ENCODE results near the gene S100Z.
"Not testable (repeated sequence)": the region's sequence is repeated elsewhere in the genome, so short reads cannot be mapped to it uniquely, and the experiment has no call there.

S100Z gene

DNA sequence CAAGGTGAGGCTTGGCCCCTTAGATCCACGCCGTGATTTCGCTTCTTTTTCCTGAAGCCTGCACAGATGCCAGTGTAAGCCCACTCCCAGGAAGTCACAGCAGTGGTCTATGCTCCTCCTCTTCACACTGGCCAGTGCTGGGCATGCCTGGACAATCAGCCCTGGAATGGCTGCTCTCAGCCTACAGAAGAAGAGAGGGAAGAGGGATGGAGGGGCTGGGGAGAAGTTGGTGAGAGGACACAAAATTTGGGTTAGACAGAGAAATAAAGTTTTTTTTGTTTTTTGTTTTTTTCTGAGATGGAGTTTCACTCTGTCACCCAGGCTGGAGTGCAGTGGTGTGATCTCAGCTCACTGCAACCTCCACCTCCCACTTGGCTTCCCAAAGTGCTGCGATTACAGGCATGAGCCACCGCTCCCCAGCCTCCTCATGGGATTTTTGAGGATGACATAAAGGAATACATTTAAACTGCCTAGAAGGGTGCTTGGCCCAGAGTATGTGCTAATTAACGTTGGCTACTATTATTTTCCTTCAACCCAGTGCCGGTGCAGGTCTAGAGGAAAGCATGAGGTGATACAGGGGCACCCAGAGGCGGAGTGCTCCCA lies 830 bp downstream of the S100Z start:
- no peak for DNase-seq
- TF ChIP-seq GATA1 (IDR thresholded peaks at IDR 0.05; ENCODE audit: low read depth, low read length) (no peak), POLR2A (IDR thresholded peaks at IDR 0.05; ENCODE audit: low read length) (no peak)

GRCh38 chr5:76851728-76852369 lies 2.0 kb downstream of the S100Z start:
- no peak for DNase-seq

GRCh38 chr5:76852772-76853171 lies 3.0 kb downstream of the S100Z start:
- TF ChIP-seq GATA1 (IDR thresholded peaks at IDR 0.05; ENCODE audit: low read depth, low read length) (no peak), POLR2A (IDR thresholded peaks at IDR 0.05; ENCODE audit: low read length) (no peak)

More at GRCh38 chr5:76851728-76852369, 2.0 kb downstream of the S100Z start:
- TF ChIP-seq POLR2A (IDR thresholded peaks at IDR 0.05; ENCODE audit: low read length) (no peak), GATA1 (IDR thresholded peaks at IDR 0.05; ENCODE audit: low read depth, low read length) (no peak)

DNA sequence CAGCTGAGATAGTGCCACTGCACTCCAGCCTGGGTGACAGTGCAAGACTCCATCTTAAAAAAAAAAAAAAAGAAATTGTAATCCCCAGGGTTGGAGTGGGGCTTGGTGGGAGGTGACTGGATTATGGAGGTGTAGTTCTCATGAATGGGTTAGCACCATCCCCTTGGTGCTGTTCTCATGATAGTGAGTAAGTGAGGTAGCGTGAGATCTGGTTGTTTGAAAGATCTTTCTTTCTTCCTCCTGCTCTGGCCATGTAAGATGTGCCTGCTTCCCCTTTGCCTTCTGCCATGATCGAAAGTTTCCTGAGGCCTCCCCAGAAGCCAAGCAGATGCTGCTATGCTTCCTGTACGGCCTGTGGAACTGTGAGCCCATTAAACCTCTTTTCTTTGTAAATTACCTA lies 3.9 kb downstream of the S100Z start:
- DNase-seq, result not testable (repeated sequence)

More at GRCh38 chr5:76852772-76853171, 3.0 kb downstream of the S100Z start:
- DNase-seq, result no peak

- no peak for DNase-seq
- TF ChIP-seq GATA1 (IDR thresholded peaks at IDR 0.05; ENCODE audit: low read depth, low read length) (no peak), POLR2A (IDR thresholded peaks at IDR 0.05; ENCODE audit: low read length) (no peak)
Measured at GRCh38 chr5:76854644-76855043, 4.8 kb downstream of the S100Z start.

DNA sequence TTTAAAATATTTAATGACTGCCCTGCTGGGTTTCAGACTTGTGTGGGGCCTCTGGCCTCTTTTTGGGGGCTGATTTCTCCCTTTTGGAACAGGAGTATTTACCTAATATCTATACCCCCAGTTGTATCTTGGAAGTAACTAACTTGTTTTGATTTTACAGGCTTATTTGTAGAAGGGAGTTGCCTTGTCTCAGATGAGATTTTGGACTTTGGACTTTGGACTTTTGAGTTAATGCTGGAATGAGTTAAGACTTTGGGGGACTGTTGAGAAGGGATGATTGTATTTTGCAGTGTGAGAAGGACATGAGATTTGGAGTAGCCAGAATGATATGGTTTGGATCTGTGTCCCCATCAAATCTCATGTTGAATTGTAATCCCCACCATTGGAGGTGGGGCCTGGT lies 5.7 kb downstream of the S100Z start:
- peak in 1 of 2 experiments; percentile 30 for DNase-seq

GRCh38 chr5:76855961-76856360 lies 6.1 kb downstream of the S100Z start:
- peak in 1 of 2 experiments; percentile 26 for DNase-seq

GRCh38 chr5:76856800-76857199 lies 7.0 kb downstream of the S100Z start:
- peak in 1 of 2 experiments; percentile 19 for DNase-seq

More at GRCh38 chr5:76855961-76856360, 6.1 kb downstream of the S100Z start:
- no peak for TF ChIP-seq GATA1 (IDR thresholded peaks at IDR 0.05; ENCODE audit: low read depth, low read length)
- TF ChIP-seq POLR2A (IDR thresholded peaks at IDR 0.05; ENCODE audit: low read length), result no peak

- no peak for TF ChIP-seq POLR2A (IDR thresholded peaks at IDR 0.05; ENCODE audit: low read length)
- TF ChIP-seq GATA1 (IDR thresholded peaks at IDR 0.05; ENCODE audit: low read depth, low read length), result no peak
- no peak for DNase-seq
Measured at GRCh38 chr5:76859591-76860247, 9.9 kb downstream of the S100Z start.

DNA sequence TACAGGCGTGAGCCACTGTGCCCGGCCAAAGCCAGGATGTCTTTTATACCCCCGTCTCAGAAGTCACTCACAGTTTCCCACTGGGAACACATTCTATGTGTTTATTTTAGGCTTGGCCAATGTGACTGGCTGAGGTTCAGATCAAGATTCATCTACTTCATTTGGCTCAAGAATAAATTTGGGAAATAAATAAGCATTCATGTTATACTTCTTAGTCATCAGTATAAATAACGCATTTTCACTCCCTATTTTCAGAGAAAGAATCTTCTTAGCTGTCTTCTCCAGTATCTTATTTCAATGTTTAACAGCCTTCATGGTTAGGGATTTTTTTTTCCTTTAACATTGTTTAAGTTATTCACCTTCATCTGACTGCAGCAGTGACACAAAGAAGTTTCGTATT lies 11.8 kb downstream of the S100Z start:
- no peak for TF ChIP-seq GATA1 (IDR thresholded peaks at IDR 0.05; ENCODE audit: low read depth, low read length)
- TF ChIP-seq POLR2A (IDR thresholded peaks at IDR 0.05; ENCODE audit: low read length), result no peak
- no peak for DNase-seq

DNA sequence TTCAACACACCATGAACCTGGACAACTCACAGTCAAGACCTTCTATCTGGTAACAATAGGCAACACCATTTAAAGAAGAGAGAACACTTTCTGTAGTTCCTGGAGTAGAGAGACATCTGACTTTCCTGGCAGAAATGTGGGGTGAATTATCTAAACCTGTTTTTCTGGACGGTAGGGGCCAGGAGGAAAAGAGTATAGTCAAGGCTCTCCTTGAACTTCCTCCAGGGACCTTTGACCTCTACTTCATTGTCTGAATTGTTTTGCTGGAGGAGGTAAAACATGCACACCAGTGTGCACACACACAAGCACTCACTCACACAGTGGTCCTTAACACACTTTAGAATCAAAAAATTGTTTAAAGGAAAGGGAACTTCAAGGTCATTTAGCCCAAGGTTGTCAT lies 13.2 kb downstream of the S100Z start:
- DNase-seq, result no peak

GRCh38 chr5:76866503-76866902 lies 16.7 kb downstream of the S100Z start:
- no peak for TF ChIP-seq GATA1 (IDR thresholded peaks at IDR 0.05; ENCODE audit: low read depth, low read length)
- no peak for TF ChIP-seq POLR2A (IDR thresholded peaks at IDR 0.05; ENCODE audit: low read length)
- DNase-seq, result no peak

More for the DNA sequence above, 13.2 kb downstream of the S100Z start:
- no peak for TF ChIP-seq POLR2A (IDR thresholded peaks at IDR 0.05; ENCODE audit: low read length)
- TF ChIP-seq GATA1 (IDR thresholded peaks at IDR 0.05; ENCODE audit: low read depth, low read length), result no peak

- TF ChIP-seq POLR2A (IDR thresholded peaks at IDR 0.05; ENCODE audit: low read length), result no peak
- TF ChIP-seq GATA1 (IDR thresholded peaks at IDR 0.05; ENCODE audit: low read depth, low read length), result no peak
- no peak for DNase-seq
Measured at GRCh38 chr5:76867038-76867437, 17.2 kb downstream of the S100Z start.

GRCh38 chr5:76867827-76868693 lies 18.2 kb downstream of the S100Z start:
- DNase-seq, result peak; percentile 73 to 85
- TF ChIP-seq GATA1 (IDR thresholded peaks at IDR 0.05; ENCODE audit: low read depth, low read length), result no peak
- TF ChIP-seq POLR2A (IDR thresholded peaks at IDR 0.05; ENCODE audit: low read length), result no peak
